AG20443 (cell line): ENCODE measurements around the gene MRRF.

ENCODE experiments used
- DNase-seq: peaks from one replicate; pipeline ENCODE4 v3.0.0; 2012; ENCODE audit warnings: low spot score, mixed read lengths

MRRF gene

GRCh38 chr9:122264360-122265148, at the start of gene MRRF, which contains the start of gene RBM18:
TSS of gene MRRF (plus strand) at chr9:122264882. CDS start at chr9:122270892, 6,010 bp downstream.
TSS of gene RBM18 (minus strand) at chr9:122264840. CDS start at chr9:122261492, 3,348 bp downstream.
- peak; percentile 97 for DNase-seq

DNA sequence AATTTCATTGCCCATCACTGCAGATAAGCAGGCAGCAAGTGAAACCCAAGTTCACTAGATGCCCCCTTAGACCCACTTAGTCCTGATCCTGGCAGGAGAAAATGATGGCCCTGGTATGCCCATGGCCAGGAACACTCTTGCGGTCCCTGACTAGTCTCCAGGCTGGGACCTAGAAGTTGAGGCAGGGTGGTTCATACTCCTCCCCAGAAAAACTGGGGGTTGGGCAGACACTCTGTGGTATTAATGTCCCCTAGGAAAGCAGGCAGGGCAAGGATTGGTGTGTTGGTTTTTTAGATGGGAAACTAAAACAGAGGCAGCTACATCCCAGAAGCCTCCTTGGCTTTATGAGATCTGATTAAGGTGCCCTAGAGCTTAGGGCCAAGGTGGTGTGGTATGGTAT, 49.0 kb upstream of the MRRF start:
- no peak for DNase-seq

GRCh38 chr9:122216138-122216797, 48.4 kb upstream of the MRRF start:
- DNase-seq: no peak

- no peak for DNase-seq
These were observed 47.8 kb upstream of the MRRF start for GRCh38 chr9:122216798-122217418.

DNA sequence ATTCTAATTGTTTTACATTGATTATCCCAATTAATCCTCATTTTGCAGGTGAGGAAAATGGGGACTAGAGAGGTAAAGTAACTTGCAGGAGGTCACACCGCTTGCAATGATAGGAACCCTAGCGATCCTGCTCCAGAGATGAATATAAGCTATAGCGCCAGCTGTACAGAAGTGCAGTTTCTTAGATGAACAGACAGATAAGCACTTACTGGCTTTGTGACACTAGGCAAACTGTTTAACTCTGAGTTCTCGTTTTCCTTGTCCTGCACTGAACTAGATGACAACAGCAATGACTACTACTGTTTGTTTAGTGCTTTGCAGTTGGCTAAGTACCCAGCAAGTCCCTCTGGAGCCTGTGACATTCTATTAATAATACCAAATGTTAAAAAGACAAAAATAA, 47.0 kb upstream of the MRRF start:
- DNase-seq: no peak

GRCh38 chr9:122218071-122218934, 46.4 kb upstream of the MRRF start:
- DNase-seq: no peak

DNA sequence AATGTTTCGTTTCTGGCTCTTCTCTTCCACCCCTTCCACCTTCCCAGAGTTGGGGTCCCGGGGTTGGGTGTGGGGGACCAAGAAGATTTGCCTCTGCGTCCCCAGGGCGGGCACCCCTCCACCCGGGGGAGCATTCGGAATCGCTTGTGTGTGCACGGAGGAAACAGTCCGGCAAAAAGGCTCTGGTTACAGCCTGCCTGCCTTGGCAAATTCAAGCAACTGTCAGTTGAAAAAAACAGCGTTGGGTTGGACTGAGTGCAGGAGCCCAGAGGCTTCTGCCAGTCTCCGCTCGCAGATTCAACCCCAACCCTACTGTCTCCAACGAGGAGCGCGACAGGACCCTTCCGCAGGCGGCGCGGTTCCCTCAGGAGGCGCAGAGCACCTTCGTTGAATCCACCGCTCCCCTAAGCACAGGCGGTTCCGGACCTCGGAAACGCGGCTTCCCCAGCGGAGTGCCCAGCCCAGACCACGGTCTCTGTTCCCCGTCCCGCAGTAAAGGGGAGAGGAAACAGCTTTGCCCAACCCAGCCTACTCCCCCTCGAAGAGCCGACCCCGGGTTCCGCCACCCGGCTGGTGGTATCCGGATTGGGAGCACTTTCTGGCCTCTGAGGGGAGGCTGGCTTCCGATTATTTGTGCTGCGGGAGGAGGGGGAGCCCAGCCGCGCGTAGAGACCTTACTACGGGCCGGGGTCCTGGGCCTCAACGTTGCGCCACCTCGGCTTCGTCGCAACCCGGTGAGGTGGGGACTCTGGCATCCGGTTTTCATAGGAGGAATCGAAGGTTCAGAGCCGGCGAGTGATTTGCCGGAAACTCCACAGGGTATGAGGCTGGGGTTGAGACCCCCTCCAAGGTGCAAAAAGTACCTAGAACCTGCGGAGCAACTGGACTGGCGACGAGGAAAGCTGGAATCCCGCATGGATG, 45.5 kb upstream of the MRRF start:
- peak; percentile 39 for DNase-seq

DNA sequence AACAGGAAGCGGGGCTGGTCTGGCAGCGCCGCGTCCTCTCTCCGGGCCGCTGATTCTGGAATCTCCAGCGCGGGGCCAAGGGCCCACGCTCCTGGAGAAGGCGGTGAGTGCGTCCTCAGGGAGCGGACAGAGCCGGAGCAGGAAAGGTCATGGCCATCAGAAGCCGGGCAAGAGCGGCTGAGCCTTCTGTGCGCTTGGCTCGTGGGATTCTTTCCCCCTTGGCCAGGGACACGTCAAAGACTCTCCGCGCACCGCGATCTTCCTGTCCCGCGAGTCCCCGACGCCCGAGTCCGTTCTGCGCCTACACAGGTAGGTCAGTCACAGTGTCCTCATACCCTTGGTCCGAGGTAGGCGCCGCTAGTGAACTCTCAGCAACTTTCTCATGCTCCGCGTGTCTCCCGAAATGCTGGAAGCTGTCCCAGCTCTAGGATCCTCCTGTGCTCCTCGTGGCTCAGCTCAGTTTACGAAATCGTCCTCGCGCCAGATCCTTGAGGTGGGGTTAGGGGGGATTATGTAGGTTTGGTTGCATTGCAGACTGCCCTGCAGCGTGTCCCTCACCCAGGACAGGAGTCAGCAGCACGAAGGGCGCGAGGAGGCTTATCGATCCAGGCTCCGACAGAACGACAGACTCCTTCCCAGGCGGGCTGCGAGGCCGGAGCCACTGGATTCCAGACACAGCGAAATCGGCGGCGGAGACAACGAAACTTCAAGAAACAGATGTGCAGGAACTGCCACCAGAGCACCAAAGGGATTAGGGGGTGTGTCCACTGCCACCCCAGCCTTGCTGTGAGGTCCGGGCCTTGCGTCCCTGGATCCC, 44.6 kb upstream of the MRRF start:
- DNase-seq: peak; percentile 47

DNA sequence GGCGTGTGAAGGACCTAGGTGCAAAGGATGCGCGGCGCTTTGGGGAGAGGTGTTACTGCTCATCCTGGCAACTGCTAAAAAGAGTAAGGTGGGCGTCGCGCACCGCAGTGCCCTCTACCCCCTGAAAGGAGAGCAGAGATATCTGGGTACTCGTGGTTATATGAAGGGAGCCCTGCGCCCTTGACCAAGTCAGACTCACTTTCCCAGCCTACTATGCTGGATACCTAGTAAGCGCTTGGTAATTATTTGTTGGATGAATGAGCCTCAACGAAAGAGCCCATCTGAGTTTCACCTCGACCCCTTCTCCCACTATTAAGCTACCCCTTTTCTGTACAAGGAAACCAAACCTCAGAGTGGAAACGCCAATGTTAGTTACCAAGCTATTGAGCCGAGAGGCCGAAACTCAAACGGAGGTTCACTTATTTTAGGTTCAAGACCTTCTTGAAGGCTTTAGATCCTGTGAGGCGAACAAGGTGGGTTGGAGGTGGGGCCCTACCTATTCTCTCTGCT, 44.0 kb upstream of the MRRF start:
- DNase-seq: no peak

DNA sequence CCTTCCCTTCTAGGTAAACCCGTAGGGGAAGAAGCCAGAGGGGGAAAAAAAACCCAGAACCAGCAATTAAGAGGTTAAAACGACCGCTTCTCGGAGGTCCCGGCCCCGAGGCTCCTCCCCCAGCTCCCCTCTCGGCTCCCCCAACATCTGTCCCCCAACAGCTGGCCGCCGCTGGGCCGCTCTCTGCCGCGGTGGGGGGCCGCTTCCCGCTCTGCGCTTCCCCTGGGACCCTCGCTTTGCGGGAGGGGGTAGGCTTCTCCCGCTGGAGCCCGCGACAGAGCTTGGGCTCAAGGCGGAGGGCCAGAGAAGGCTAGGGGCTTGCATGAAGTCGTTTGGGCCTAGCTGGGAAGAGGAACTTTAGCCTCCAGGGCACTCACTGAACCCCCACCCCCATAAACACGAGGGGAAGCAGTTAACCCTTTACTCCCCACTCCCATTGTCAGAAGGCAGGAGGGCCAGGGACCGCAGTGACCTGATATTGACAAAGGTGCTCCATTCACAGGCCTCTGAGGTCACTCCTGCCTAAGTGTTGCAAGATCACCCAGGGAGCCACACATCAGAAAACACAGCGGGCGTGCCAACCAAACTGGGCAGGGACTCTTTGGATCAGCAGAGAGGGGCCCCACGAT, 43.4 kb upstream of the MRRF start:
- peak; percentile 13 for DNase-seq

DNA sequence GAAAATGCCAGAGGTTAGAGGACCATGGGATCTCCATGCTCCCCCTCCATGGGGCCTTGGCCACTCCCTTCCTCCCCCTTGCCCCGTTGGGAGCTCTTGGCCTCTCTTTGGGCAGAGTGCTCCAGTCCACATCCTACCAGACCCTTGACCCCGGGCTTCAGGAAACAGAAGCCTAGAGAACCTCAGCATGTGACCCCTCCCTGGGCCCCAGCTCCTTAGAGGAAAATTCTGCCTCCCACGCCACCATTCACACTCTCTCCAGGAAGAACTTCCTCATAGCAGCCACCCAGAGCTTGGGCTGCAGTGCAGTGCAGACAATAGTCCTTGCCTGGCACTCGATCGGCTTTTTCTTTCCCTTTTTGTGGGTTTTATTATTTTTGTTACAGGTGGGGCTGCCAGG, 41.9 kb upstream of the MRRF start:
- no peak for DNase-seq

GRCh38 chr9:122223435-122223834, 41.2 kb upstream of the MRRF start:
- no peak for DNase-seq

DNA sequence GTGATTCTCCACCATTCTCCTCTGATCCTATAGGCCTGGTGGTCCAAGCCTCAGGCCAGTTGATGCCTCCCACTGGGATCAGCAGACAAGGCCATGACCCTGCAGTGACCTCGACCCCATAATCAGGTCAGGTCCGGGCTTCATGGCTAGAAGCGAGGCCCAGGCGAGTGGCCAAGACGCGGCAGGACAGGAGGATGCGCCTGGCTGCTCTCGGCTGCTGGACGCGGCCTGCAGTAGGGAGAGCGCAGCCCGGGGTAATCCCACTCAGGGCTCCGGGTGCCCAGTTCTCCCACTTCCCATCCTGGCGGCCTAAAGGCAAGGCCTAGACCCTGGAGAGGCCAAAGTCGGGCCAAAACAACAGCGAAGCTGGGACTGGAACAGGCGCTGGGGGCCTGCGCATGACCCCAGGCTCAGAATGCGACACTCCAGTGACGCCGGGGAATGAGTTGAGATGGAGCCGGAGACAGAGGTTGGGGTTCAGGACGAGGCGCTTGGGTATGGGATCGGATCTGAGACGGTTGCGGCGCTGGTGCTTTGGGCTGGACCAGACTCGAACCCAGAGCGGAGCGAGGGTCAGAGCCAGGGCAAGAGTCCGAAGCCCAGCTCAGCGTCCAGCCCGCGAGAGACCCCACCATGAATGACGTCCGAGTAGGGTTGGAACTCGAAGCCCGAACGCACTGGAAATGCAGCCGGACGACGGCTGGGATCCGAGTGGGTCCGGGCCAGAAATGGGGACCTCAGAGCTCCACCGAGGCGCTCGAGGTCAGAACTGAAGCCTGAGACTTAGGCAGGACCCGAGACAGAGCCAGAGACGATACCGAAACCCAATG, 39.2 kb upstream of the MRRF start:
- DNase-seq: no peak

DNA sequence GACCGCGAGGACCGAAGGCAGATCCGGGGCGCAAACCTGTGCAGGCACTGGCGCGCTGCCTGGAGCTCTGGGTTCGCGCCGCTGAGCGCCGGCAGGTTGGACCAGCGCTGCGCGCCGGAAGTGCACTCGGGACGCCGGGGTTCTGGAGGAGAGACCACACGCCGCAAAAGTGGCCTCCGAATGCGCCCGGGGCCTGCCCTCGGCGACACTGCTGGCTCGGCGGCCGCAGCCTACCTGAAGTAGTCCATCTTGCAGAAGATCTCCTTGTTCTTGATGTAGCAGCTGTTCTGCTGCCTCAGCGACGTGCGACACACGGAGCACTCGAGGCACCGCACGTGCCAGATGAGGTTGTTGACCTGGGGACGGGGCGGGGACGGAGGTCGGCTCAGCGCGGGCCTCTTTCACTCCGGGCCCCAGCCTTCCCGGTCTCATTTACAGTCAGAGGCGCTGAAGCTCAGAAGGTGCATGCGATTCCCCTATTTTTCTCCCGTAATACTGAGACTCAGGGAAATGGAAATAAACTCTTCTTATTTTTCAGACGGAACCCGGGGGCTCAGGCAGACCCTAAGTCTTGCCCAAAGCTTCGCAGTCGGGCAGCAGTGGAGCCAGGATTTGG, 38.4 kb upstream of the MRRF start:
- DNase-seq: no peak

DNA sequence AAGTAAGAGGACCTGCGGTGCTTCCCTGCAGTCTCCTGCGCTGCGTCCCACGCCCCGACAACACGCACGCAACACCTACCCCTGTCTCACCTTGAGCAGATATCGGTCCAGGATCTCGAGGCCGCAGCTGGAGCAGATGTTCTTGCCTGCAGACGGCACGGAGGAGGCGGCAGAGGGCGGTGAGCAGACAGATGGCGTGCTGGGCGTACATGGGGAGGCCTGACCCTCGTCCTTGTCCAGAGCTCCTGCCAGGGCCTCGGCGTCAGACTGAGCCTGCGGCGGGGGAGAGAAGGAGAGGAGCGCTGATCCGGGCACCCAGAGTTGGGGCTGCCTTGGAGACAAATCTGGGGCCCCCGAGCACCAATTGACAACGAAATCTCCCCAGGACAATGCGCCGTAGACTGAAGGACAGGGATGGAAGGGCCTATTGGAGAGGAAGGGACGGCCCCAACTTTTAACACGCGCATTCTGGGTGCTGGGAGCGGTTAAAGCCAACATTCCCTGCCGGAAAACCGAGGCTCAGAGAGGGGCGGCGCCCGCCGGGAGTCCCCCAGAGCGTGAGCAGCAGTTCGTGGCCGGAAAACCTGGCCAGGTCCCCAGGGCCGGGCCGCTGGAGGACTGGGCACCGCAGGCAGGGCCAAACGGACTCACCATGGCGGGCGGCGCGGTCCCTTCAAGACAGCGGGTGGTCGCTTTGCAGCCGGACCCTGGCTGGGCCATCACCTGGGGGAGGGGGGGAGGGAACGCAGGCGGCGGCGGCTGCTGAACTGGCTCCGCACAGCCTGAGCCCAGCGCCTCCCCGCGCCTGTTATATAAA, 37.7 kb upstream of the MRRF start:
- DNase-seq: no peak

- DNase-seq: no peak
These were observed 37.1 kb upstream of the MRRF start for GRCh38 chr9:122227575-122227900.

- DNase-seq: no peak
These were observed 36.5 kb upstream of the MRRF start for GRCh38 chr9:122228191-122228567.
